ENCODE results near the gene SIRT3.

DNA sequence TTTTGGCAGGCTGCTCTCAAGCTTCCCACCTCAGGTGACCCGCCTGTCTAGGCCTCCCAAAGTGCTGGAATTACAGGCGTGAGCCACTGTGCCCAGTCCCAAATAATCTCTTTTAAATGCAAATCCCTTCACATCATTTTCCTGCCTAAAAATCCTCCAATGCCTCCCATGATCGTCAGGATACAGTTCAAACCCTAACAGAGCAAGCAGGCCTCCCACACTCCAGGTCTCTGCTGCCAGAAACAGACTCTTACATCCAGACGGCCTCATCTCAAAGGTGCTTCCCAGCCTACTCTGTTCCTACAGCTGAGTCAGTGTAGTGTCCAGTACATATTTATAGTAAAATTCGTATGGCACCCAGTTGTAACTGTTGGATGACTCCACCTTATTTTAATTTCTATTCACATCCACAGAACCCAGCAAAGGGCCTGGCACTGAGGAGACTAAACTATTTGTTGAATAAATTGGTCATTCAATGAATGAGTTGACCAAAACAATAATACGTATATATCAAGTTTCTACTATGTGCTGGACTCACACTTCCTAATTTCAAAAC, 8.2 kb downstream of the SIRT3 start:
- no peak for TF ChIP-seq EZH2 (IDR thresholded peaks at IDR 0.05; ENCODE audit: low read length, missing control alignments)
- TF ChIP-seq, protein P1, sequence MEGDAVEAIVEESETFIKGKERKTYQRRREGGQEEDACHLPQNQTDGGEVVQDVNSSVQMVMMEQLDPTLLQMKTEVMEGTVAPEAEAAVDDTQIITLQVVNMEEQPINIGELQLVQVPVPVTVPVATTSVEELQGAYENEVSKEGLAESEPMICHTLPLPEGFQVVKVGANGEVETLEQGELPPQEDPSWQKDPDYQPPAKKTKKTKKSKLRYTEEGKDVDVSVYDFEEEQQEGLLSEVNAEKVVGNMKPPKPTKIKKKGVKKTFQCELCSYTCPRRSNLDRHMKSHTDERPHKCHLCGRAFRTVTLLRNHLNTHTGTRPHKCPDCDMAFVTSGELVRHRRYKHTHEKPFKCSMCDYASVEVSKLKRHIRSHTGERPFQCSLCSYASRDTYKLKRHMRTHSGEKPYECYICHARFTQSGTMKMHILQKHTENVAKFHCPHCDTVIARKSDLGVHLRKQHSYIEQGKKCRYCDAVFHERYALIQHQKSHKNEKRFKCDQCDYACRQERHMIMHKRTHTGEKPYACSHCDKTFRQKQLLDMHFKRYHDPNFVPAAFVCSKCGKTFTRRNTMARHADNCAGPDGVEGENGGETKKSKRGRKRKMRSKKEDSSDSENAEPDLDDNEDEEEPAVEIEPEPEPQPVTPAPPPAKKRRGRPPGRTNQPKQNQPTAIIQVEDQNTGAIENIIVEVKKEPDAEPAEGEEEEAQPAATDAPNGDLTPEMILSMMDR (conservative IDR thresholded peaks at IDR 0.05 in 1 of 2, IDR thresholded peaks at IDR 0.05 in 1 of 2; ENCODE audit: low read depth in 1 of 2, low read length in 2 of 2): no peak
